Measurements from ENCODE around the gene MICU1.

GRCh38 chr10:72445851-72446250 lies 180.0 kb downstream of the MICU1 start:
- TF ChIP-seq POLR2A (IDR thresholded peaks at IDR 0.05) (no peak), CTCF (IDR thresholded peaks at IDR 0.05) (no peak), POLR2AphosphoS5 (IDR thresholded peaks at IDR 0.05) (no peak)
